ENCODE results near the gene NKAIN1.

GRCh38 chr1:31218705-31219104, 21.0 kb downstream of the NKAIN1 start:
- TF ChIP-seq CTCF (IDR thresholded peaks at IDR 0.05; ENCODE audit: low read length) (no peak), EZH2 (optimal IDR thresholded peaks at IDR 0.05; ENCODE audit: low read depth, low read length) (no peak), EZH2phosphoT487 (IDR thresholded peaks at IDR 0.05; ENCODE audit: low read length) (no peak)
